Osteoblast (primary cell): Measurements from ENCODE around the gene AIMP1. TPM values are rescaled to one million over a fixed set of nuclear protein-coding genes. Genes with fewer than 3 reads are reported as not detected.

Source experiments
- DNase-seq: peaks from one replicate; pipeline ENCODE4 v3.0.0; 2011; ENCODE audit warnings: low spot score, mixed read lengths; ENCODE audit not compliant: insufficient read length; ENCODE audit errors: missing footprints
- H2AFZ ChIP-seq: 2 replicates; pipeline ENCODE4 v1.6.0; 2011; ENCODE audit warnings: mild to moderate bottlenecking, low read length
- H3K27ac ChIP-seq: 2 replicates; pipeline ENCODE4 v1.5.1; 2011; ENCODE audit warnings: mild to moderate bottlenecking, low read depth, low read length, moderate library complexity
- H3K27me3 ChIP-seq: 2 replicates; pipeline ENCODE4 v1.6.0; 2012; ENCODE audit warnings: mild to moderate bottlenecking, control low read depth, inconsistent platforms, low read length, moderate library complexity; ENCODE audit not compliant: insufficient read depth
- H3K36me3 ChIP-seq: 2 replicates; pipeline ENCODE4 v1.5.1; 2011; ENCODE audit warnings: mild to moderate bottlenecking, low read length, control low read depth, moderate library complexity; ENCODE audit not compliant: insufficient read depth
- H3K4me1 ChIP-seq: 2 replicates; pipeline ENCODE4 v1.5.1; 2011; ENCODE audit warnings: mild to moderate bottlenecking, low read length, control low read depth, moderate library complexity; ENCODE audit not compliant: insufficient read depth
- H3K4me2 ChIP-seq: 2 replicates; pipeline ENCODE4 v1.6.0; 2011; ENCODE audit warnings: mild to moderate bottlenecking, low read length; ENCODE audit not compliant: insufficient read depth
- H3K4me3 ChIP-seq: fragments of 200-600 bp; sonication (generic); 3 replicates; pipeline ENCODE4 v1.5.1; 2012; ENCODE audit warnings: mild to moderate bottlenecking, low read length, inconsistent platforms; ENCODE audit not compliant: insufficient read depth
- H3K79me2 ChIP-seq: 2 replicates; pipeline ENCODE4 v1.6.0; 2012; ENCODE audit warnings: mild to moderate bottlenecking, low read length, control low read depth, inconsistent platforms; ENCODE audit not compliant: insufficient read depth
- H3K9me3 ChIP-seq: 2 replicates; pipeline ENCODE4 v1.5.1; 2011; ENCODE audit warnings: low read depth, low read length, control low read depth
- H4K20me1 ChIP-seq: 2 replicates; pipeline ENCODE4 v1.6.0; 2012; ENCODE audit warnings: mild to moderate bottlenecking, low read length, control low read depth; ENCODE audit not compliant: insufficient read depth
- total RNA-seq: library from RNA; depleted of rRNA; stranded (reverse); fragments of >200 nt; gene quantifications from 2 replicates; pipeline ENCODE4 v1.2.3, GENCODE V29; 2012
- TF ChIP-seq, protein P1 (sequence below): IDR thresholded peaks from 2 replicates; pipeline ENCODE4 v1.5.1; 2011; ENCODE audit warnings: mild to moderate bottlenecking, low read depth, low read length, moderate library complexity; ENCODE audit errors: extremely low read depth

The AIMP1 gene
- total RNA-seq, 1 donor, result 27.9 TPM

DNA sequence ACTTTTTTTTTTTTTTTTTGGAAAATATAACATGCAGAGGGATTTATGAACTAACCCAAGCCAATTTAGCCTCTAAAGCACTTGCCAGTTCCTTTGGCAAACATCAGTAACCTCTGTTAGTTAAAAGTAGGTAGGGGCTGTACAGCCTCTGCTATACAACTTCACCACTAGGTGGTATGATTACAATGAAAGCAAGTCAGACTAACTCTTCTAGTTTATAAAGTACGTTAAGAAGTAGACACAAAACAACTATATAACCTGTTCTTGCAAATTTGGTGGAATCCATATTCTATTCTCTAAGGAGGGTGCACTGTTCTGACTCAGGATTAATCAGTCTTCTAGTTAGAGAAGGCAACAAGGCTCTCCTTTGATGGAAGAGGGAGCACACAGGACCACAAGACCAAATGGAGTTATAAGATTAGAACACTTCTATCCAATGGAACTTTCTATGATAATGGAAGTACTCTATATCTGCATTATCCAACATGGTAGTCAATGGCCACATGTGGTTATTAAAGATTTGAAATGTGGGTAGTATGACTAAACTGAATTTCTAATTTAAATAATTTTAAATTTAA lies 12.8 kb downstream of the AIMP1 start:
- H3K27me3 ChIP-seq, result no peaks in the 10 kb centered on the region
- peaks cover 13% of the 10 kb centered on the region for H3K4me1 ChIP-seq
- peak overlapping the region; percentile 2 for H3K27ac ChIP-seq
- H4K20me1 ChIP-seq, result no peaks in the 10 kb centered on the region
- no peak overlapping the region for H3K4me3 ChIP-seq
- DNase-seq, result no peak
- H3K9me3 ChIP-seq, result no peaks in the 10 kb centered on the region
- H3K36me3 ChIP-seq, result peaks cover 55% of the 10 kb centered on the region
- peak overlapping the region; percentile 6 for H2AFZ ChIP-seq
- peaks cover 16% of the 10 kb centered on the region for H3K79me2 ChIP-seq
- TF ChIP-seq, protein P1, sequence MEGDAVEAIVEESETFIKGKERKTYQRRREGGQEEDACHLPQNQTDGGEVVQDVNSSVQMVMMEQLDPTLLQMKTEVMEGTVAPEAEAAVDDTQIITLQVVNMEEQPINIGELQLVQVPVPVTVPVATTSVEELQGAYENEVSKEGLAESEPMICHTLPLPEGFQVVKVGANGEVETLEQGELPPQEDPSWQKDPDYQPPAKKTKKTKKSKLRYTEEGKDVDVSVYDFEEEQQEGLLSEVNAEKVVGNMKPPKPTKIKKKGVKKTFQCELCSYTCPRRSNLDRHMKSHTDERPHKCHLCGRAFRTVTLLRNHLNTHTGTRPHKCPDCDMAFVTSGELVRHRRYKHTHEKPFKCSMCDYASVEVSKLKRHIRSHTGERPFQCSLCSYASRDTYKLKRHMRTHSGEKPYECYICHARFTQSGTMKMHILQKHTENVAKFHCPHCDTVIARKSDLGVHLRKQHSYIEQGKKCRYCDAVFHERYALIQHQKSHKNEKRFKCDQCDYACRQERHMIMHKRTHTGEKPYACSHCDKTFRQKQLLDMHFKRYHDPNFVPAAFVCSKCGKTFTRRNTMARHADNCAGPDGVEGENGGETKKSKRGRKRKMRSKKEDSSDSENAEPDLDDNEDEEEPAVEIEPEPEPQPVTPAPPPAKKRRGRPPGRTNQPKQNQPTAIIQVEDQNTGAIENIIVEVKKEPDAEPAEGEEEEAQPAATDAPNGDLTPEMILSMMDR, result peak; percentile 75
- no peak overlapping the region for H3K4me2 ChIP-seq

DNA sequence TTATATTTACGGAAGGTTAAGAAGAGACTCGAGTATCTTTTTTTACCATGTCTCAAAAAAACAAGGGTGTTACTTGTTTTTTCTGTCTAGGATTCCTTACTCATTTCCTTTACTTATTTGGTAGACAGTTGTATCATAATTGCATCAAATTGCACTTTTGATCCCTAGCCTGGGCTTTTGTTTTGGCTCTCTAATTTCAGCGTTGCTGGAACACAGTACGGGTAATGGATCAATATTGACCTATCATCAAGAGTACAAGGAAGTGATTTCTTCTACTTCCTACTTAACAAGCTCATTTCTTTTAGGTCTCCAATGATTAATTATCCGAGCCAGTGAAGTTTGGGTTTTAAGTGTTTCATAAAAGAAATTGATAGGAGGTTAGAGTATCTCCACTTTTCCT lies 16.8 kb downstream of the AIMP1 start:
- no peaks in the 10 kb centered on the region for H3K27me3 ChIP-seq
- no peaks in the 10 kb centered on the region for H4K20me1 ChIP-seq
- H3K9me3 ChIP-seq, result no peaks in the 10 kb centered on the region
- H3K79me2 ChIP-seq, result peaks cover 11% of the 10 kb centered on the region
- H3K36me3 ChIP-seq, result peaks cover 76% of the 10 kb centered on the region
- H3K4me1 ChIP-seq, result peaks cover 3% of the 10 kb centered on the region
- H2AFZ ChIP-seq, result no peak overlapping the region
- TF ChIP-seq, protein P1, result no peak
- no peak overlapping the region for H3K4me2 ChIP-seq
- DNase-seq, result no peak
- H3K27ac ChIP-seq, result no peak overlapping the region
- no peak overlapping the region for H3K4me3 ChIP-seq

DNA sequence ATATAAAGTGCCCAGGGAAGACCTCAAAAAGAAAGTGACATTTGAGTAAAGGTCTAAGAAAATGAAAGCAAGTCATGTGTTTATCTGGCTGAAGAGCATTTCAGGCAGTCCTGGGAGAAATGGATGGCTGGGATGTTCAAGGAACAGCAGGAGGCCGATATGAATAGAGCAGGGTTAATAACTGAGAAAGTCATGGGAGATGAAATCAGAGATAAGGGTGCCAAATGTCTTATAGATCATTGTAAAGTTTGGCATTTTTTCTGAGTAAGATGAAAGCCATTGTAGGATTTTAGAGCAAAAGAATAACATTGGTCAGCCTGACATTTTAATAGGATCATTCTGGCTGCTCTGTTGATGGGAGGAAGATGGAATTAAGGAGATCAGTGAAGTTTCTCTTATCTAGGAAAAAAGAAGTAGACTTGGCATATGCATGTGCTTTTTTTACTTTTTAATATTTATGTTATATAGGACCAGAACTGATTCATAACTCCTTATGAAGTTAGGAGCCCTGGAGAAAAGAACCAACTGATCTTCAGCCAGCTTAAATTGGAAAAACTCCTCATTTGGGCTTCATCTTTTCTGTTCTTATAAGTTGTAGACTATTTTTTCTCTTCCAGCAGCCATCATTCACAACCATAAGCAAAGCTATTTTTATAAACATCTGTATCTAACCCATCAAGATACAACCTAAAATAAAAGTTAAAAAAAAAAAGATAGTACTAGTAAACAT lies 18.6 kb downstream of the AIMP1 start:
- Histone ChIP-seq H3K79me2 (peaks cover 26% of the 10 kb centered on the region), H3K27me3 (no peaks in the 10 kb centered on the region), H3K9me3 (peaks cover 2% of the 10 kb centered on the region), H4K20me1 (no peaks in the 10 kb centered on the region), H3K36me3 (peaks cover 76% of the 10 kb centered on the region), H3K4me1 (no peaks in the 10 kb centered on the region), H3K4me2 (peak overlapping the region; percentile 20), H3K4me3 (no peak overlapping the region), H3K27ac (peak overlapping the region; percentile 62), H2AFZ (peak overlapping the region; percentile 41)
- no peak for DNase-seq
- TF ChIP-seq, protein P1, result no peak

DNA sequence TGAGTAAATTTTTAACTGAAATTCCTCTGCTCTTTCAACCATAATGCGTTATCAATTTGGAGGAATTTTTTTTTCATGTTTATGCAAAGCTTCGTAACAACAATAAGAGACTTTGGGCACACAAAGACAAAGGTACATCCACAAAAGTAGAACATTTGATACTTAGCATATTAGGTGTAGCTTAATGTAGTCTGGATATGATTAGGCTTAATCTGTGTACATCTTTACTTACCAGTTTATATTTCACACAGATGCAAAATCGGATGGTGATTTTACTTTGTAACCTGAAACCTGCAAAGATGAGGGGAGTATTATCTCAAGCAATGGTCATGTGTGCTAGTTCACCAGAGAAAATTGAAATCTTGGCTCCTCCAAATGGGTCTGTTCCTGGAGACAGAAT lies 20.3 kb downstream of the AIMP1 start:
- H3K79me2 ChIP-seq, result peaks cover 41% of the 10 kb centered on the region
- H3K4me1 ChIP-seq, result no peaks in the 10 kb centered on the region
- H2AFZ ChIP-seq, result no peak overlapping the region
- H3K36me3 ChIP-seq, result peaks cover 59% of the 10 kb centered on the region
- no peak overlapping the region for H3K4me3 ChIP-seq
- H3K27me3 ChIP-seq, result no peaks in the 10 kb centered on the region
- DNase-seq, result no peak
- H3K4me2 ChIP-seq, result no peak overlapping the region
- TF ChIP-seq, protein P1, result no peak
- peaks cover 2% of the 10 kb centered on the region for H3K9me3 ChIP-seq
- H3K27ac ChIP-seq, result no peak overlapping the region
- H4K20me1 ChIP-seq, result no peaks in the 10 kb centered on the region
